HepG2 (cell line): Measurements from ENCODE around the gene SULT1B1. TPM values are rescaled to one million over a fixed set of nuclear protein-coding genes. Genes with fewer than 3 reads are reported as not detected.

Source experiments
- ATAC-seq: fragments of 200-7000 bp; cut with Tn5 transposase; 3 replicates; pipeline ENCODE4 v1.9.1; 2020; ENCODE audit warnings: mild to moderate bottlenecking, moderate library complexity
- BruUV-seq: library from RNA; stranded (reverse); fragments of 400-500 nt; replicated peaks from 2 replicates; lab custom pipeline; 2021; lab: Mats Ljungman, UMichigan
- CTCF ChIA-PET: fragments of 300-600 bp; formaldehyde crosslinking; extraction: SDS; loops from one replicate; lab custom pipeline; 2021; ENCODE audit warnings: low total read pairs, inconsistent platforms, low intra/inter-chr PET ratio; lab: Yijun Ruan, JAX
- POLR2A ChIA-PET: fragments of 350-600 bp; sonication (Branson Sonifier 250); formaldehyde crosslinking; loops from one replicate; lab custom pipeline; 2020; ENCODE audit warnings: antibody characterized with exemption, inconsistent platforms; lab: Yijun Ruan, JAX
- DNase-seq: peaks from one replicate; pipeline ENCODE4 v3.0.0-alpha.2; 2015; ENCODE audit warnings: low spot score
- FAIRE-seq: peaks from 3 replicates; lab custom pipeline; 2011; peaks lifted over from hg19 to GRCh38; lab: Jason Lieb, UNC
- H2AFZ ChIP-seq: one replicate; pipeline ENCODE4 v1.6.1; 2011; ENCODE audit warnings: low read length, inconsistent platforms
- H3K27ac ChIP-seq: fragments of 300-600 bp; 3 replicates; pipeline ENCODE4 v1.8.0; 2011; ENCODE audit warnings: mixed run types, mild to moderate bottlenecking, mixed read lengths, low read length, inconsistent platforms; ENCODE audit not compliant: insufficient read depth; ENCODE audit errors: extremely low read length
- H3K27me3 ChIP-seq, 2 experiments: fragments of 200-600 bp in 1 of 2; 2 replicates in 1 of 2; 3 replicates in 1 of 2; pipeline versions ENCODE4 v1.6.0 to v1.8.0; 2011; ENCODE audit warnings: low read length in 2 of 2, mild to moderate bottlenecking in 2 of 2, moderate library complexity in 2 of 2, inconsistent platforms in 1 of 2; ENCODE audit not compliant: insufficient read depth in 2 of 2, control insufficient read depth in 1 of 2
- H3K36me3 ChIP-seq, 2 experiments: fragments of 200-600 bp in 1 of 2; replicated peaks in 1 of 2; 2 replicates in 1 of 2; 3 replicates in 1 of 2; pipeline versions ENCODE4 v1.5.1 to v1.8.0; 2011; ENCODE audit warnings: low read length in 2 of 2, inconsistent platforms in 1 of 2; ENCODE audit not compliant: insufficient read depth in 2 of 2, control insufficient read depth in 1 of 2
- H3K4me1 ChIP-seq: 2 replicates; pipeline ENCODE4 v1.5.1; 2012; ENCODE audit warnings: low read length, inconsistent platforms; ENCODE audit not compliant: insufficient read depth
- H3K4me2 ChIP-seq: 2 replicates; pipeline ENCODE4 v1.6.0; 2011; ENCODE audit warnings: low read depth, low read length, inconsistent platforms
- H3K4me3 ChIP-seq, 3 experiments: fragments of 200-600 bp in 1 of 3; sonication (generic), shearing (Covaris generic) in 1 of 3; replicated peaks in 1 of 3; 2 replicates each; pipeline ENCODE4 v1.5.1; 2011 to 2016; ENCODE audit warnings: low read length in 3 of 3, inconsistent platforms in 2 of 3, low read depth in 2 of 3, mild to moderate bottlenecking in 2 of 3, control low read depth in 1 of 3, mixed read lengths in 1 of 3; ENCODE audit not compliant: insufficient read depth in 1 of 3
- H3K79me2 ChIP-seq: one replicate; pipeline ENCODE4 v1.6.1; 2011; ENCODE audit warnings: low read length, inconsistent platforms; ENCODE audit not compliant: insufficient read depth
- H3K9ac ChIP-seq: 2 replicates; pipeline ENCODE4 v1.6.0; 2011; ENCODE audit warnings: mild to moderate bottlenecking, low read depth, low read length, inconsistent platforms; ENCODE audit not compliant: insufficient read depth
- H3K9me3 ChIP-seq: 2 replicates; pipeline ENCODE4 v1.5.1; 2012; ENCODE audit warnings: mild to moderate bottlenecking, low read length
- H4K20me1 ChIP-seq: 2 replicates; pipeline ENCODE4 v1.6.0; 2011; ENCODE audit warnings: inconsistent platforms, mild to moderate bottlenecking, low read length, moderate library complexity; ENCODE audit not compliant: insufficient read depth
- ADNP ChIP-seq: sonication (generic); formaldehyde crosslinking; IDR thresholded peaks from 2 replicates; pipeline ENCODE4 v1.4.0; 2020; ENCODE audit warnings: missing genetic modification reagents
- EP300 ChIP-seq, 3 experiments: sonication (generic) in 1 of 3; formaldehyde crosslinking in 1 of 3; IDR thresholded peaks; 2 replicates each; pipeline versions ENCODE4 v1.5.1 to v1.6.1; 2011 to 2020; ENCODE audit warnings: low read depth in 2 of 3, low read length in 2 of 3, borderline replicate concordance in 1 of 3, improper control_type of control experiment in 1 of 3, mild to moderate bottlenecking in 1 of 3, missing genetic modification reagents in 1 of 3, moderate library complexity in 1 of 3
- HNF1A ChIP-seq, 2 experiments: sonication (generic) in 1 of 2; formaldehyde crosslinking in 1 of 2; IDR thresholded peaks; 2 replicates each; pipeline versions ENCODE4 v1.4.0 to v1.6.1; 2016 to 2020; ENCODE audit warnings: borderline replicate concordance in 1 of 2, low read depth in 1 of 2, mild to moderate bottlenecking in 1 of 2, missing genetic modification reagents in 1 of 2
- PPARG ChIP-seq: conservative IDR thresholded peaks from 2 replicates; pipeline ENCODE4 v1.6.1; 2016; ENCODE audit warnings: missing biosample characterization, missing genetic modification reagents
- SAP130 ChIP-seq: IDR thresholded peaks from 2 replicates; pipeline ENCODE4 v1.6.1; 2016; ENCODE audit warnings: low read depth
- SRF ChIP-seq: IDR thresholded peaks from 2 replicates; pipeline ENCODE4 v1.6.1; 2011; ENCODE audit warnings: mild to moderate bottlenecking, low read depth, low read length, moderate library complexity
- SUZ12 ChIP-seq: fragments of 150-350 bp; IDR thresholded peaks from 2 replicates; pipeline ENCODE4 v1.6.1; 2014; ENCODE audit warnings: low read depth, low read length
- THAP11 ChIP-seq: IDR thresholded peaks from 2 replicates; pipeline ENCODE4 v1.6.1; 2016; ENCODE audit warnings: missing biosample characterization, missing genetic modification reagents
- ZNF24 ChIP-seq: fragments of 450-650 bp; IDR thresholded peaks from 2 replicates; pipeline ENCODE4 v1.6.1; 2017; ENCODE audit warnings: antibody characterized with exemption, mild to moderate bottlenecking
- ZNF350 ChIP-seq: sonication (generic); formaldehyde crosslinking; IDR thresholded peaks from 2 replicates; pipeline ENCODE4 v1.4.0; 2020; ENCODE audit warnings: mild to moderate bottlenecking, low read depth, missing genetic modification reagents, borderline replicate concordance
- WGBS: methylation state at CpG from one replicate; pipeline ENCODE4 v1.1.6; 2017; ENCODE audit warnings: low lambda C conversion rate; 5-methylcytosine and 5-hydroxymethylcytosine counted together
- in situ Hi-C: cut with HindIII; loops from 2 replicates; pipeline ENCODE4 v1.10.0; 2017; ENCODE audit warnings: low pct_unique_long_range_greater_than_20kb; ENCODE audit not compliant: extremely low pct_ligation_motif_present
- intact Hi-C: fragments of 100-400 bp; cut with micrococcal nuclease; formaldehyde crosslinking; loops from one replicate; pipeline ENCODE4 v1.10.0; 2022; ENCODE audit not compliant: unreplicated experiment
- polyA plus RNA-seq, 8 experiments: library from polyadenylated mRNA; depleted of rRNA in 3 of 8; stranded (reverse) in 7 of 8; unstranded in 1 of 8; fragments of >200 nt; fragmentation: Illumina TruSeq in 4 of 8; extraction: Trizol in 4 of 8; gene quantifications; 2 replicates each; pipeline versions ENCODE4 v1.2.1 to v1.2.3, GENCODE V29; 2011 to 2016; ENCODE audit warnings: low read depth in 4 of 8, missing spikeins in 1 of 8, mixed read lengths in 1 of 8; ENCODE audit not compliant: insufficient read depth in 1 of 8
- total RNA-seq, 5 experiments: library from RNA; depleted of rRNA; stranded (reverse); fragments of >200 nt; fragmentation: Illumina TruSeq; extraction: Trizol; gene quantifications; 2 replicates each; pipeline ENCODE4 v1.2.3, GENCODE V29; 2016; ENCODE audit warnings: low read depth in 1 of 5
- TF ChIP-seq, protein P1 (sequence below): IDR thresholded peaks from 2 replicates; pipeline ENCODE4 v1.6.1; 2016; ENCODE audit warnings: low read depth, missing genetic modification reagents, missing compliant biosample characterization

Gene SULT1B1
- total and polyA plus RNA-seq, 2 of the 13 experiments (the other 11 are each of a cell fraction or from before 2014, with no cell fraction given) = 0.20 to 0.25 TPM

- no TSS peak for BruUV-seq
- Histone ChIP-seq H3K36me3 (no peaks in the 10 kb centered on the region), H3K27me3 (no peaks in the 10 kb centered on the region), H3K4me3 (no peak overlapping the region), H3K4me2 (no peak overlapping the region), H3K9me3 (no peaks in the 10 kb centered on the region), H3K27ac (no peak overlapping the region), H2AFZ (no peak overlapping the region), H4K20me1 (no peaks in the 10 kb centered on the region), H3K79me2 (no peaks in the 10 kb centered on the region), H3K9ac (no peak overlapping the region), H3K4me1 (no peaks in the 10 kb centered on the region)
- ATAC-seq (no peak), DNase-seq (no peak), FAIRE-seq (no peak)
- 100% methylated on average over 1 of the region's 3 CpGs for WGBS
- ChIA-PET CTCF (no interaction called here), POLR2A (no interaction called here)
- intact Hi-C loops = no loop called here
- in situ Hi-C loops = no loop called here
- TF ChIP-seq SUZ12 (no peak), ZNF24 (no peak), SAP130 (CRISPR knock-in tag) (no peak), SRF (no peak), ADNP (CRISPR knock-in tag) (no peak), EP300 (IDR thresholded peaks at IDR 0.05; ENCODE audit: low read depth in 2 of 2, low read length in 2 of 2) (no peak), EP300 (CRISPR knock-in tag; IDR thresholded peaks at IDR 0.05; ENCODE audit: borderline replicate concordance) (no peak), HNF1A (IDR thresholded peaks at IDR 0.05; ENCODE audit: low read depth) (no peak), HNF1A (CRISPR knock-in tag; IDR thresholded peaks at IDR 0.05; ENCODE audit: borderline replicate concordance) (no peak), ZNF350 (CRISPR knock-in tag) (no peak), PPARG (no peak), THAP11 (no peak)
- TF ChIP-seq, protein P1, sequence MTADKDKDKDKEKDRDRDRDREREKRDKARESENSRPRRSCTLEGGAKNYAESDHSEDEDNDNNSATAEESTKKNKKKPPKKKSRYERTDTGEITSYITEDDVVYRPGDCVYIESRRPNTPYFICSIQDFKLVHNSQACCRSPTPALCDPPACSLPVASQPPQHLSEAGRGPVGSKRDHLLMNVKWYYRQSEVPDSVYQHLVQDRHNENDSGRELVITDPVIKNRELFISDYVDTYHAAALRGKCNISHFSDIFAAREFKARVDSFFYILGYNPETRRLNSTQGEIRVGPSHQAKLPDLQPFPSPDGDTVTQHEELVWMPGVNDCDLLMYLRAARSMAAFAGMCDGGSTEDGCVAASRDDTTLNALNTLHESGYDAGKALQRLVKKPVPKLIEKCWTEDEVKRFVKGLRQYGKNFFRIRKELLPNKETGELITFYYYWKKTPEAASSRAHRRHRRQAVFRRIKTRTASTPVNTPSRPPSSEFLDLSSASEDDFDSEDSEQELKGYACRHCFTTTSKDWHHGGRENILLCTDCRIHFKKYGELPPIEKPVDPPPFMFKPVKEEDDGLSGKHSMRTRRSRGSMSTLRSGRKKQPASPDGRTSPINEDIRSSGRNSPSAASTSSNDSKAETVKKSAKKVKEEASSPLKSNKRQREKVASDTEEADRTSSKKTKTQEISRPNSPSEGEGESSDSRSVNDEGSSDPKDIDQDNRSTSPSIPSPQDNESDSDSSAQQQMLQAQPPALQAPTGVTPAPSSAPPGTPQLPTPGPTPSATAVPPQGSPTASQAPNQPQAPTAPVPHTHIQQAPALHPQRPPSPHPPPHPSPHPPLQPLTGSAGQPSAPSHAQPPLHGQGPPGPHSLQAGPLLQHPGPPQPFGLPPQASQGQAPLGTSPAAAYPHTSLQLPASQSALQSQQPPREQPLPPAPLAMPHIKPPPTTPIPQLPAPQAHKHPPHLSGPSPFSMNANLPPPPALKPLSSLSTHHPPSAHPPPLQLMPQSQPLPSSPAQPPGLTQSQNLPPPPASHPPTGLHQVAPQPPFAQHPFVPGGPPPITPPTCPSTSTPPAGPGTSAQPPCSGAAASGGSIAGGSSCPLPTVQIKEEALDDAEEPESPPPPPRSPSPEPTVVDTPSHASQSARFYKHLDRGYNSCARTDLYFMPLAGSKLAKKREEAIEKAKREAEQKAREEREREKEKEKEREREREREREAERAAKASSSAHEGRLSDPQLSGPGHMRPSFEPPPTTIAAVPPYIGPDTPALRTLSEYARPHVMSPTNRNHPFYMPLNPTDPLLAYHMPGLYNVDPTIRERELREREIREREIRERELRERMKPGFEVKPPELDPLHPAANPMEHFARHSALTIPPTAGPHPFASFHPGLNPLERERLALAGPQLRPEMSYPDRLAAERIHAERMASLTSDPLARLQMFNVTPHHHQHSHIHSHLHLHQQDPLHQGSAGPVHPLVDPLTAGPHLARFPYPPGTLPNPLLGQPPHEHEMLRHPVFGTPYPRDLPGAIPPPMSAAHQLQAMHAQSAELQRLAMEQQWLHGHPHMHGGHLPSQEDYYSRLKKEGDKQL (CRISPR knock-in tag) = no peak
Observed at GRCh38 chr4:69799337-69799736, 38.9 kb upstream of the SULT1B1 start.
